Measurements from ENCODE around the gene GJC2.

GJC2 gene

GRCh38 chr1:228178737-228179684 is 29.3 kb downstream of the GJC2 start:
- no peak overlapping the region for H3K9ac ChIP-seq (ENCODE audit: low read depth, low read length)
- no peaks in the 10 kb centered on the region for H3K4me1 ChIP-seq (ENCODE audit: insufficient read depth, low read length)
- DNase-seq (no peak), ATAC-seq (ENCODE audit: insufficient read depth, low read depth) (no peak)
- peaks cover 15% of the 10 kb centered on the region; the same call in 1 of the 2 replicates for H4K20me1 ChIP-seq (ENCODE audit: insufficient read depth, low read length)
- H3K27me3 ChIP-seq (ENCODE audit: insufficient read depth, low read length, poor library complexity) = no peaks in the 10 kb centered on the region
- no peak overlapping the region for H3K4me3 ChIP-seq (ENCODE audit: low read depth in 1 of 2, low read length in 2 of 2)
- H3K9me3 ChIP-seq (ENCODE audit: insufficient read depth, low read length, severe bottlenecking) = no peaks in the 10 kb centered on the region
- no peak overlapping the region for H3K4me2 ChIP-seq (ENCODE audit: insufficient read depth, low read length)
- H3K27ac ChIP-seq (ENCODE audit: low read length) = no peak overlapping the region
- H2AFZ ChIP-seq (ENCODE audit: low read depth, low read length) = no peak overlapping the region
- H3K79me2 ChIP-seq (ENCODE audit: insufficient read depth, low read length) = 0 out of 2 replicates have a peak, but pooled peaks cover 7% of the 10 kb centered on the region
- H3K36me3 ChIP-seq (ENCODE audit: insufficient read depth, low read length) = peaks cover 21% of the 10 kb centered on the region
- TF ChIP-seq EZH2 (IDR thresholded peaks at IDR 0.05; ENCODE audit: borderline replicate concordance, low read depth, low read length, severe bottlenecking) (no peak), CTCF (IDR thresholded peaks at IDR 0.05; ENCODE audit: borderline replicate concordance, extremely low read depth, low read length, poor library complexity, severe bottlenecking) (no peak)

GRCh38 chr1:228180271-228180958 is 30.7 kb downstream of the GJC2 start:
- ATAC-seq (ENCODE audit: insufficient read depth, low read depth) = peak; percentile 59; the same call in 1 of the 3 replicates
- H3K9ac ChIP-seq (ENCODE audit: low read depth, low read length) = no peak overlapping the region
- no peak overlapping the region for H2AFZ ChIP-seq (ENCODE audit: low read depth, low read length)
- TF ChIP-seq EZH2 (IDR thresholded peaks at IDR 0.05; ENCODE audit: borderline replicate concordance, low read depth, low read length, severe bottlenecking) = no peak
- peak; percentile 52 for TF ChIP-seq CTCF (IDR thresholded peaks at IDR 0.05; ENCODE audit: borderline replicate concordance, extremely low read depth, low read length, poor library complexity, severe bottlenecking)
- no peak overlapping the region for H3K27ac ChIP-seq (ENCODE audit: low read length)
- peaks cover 7% of the 10 kb centered on the region; the same call in 1 of the 2 replicates for H4K20me1 ChIP-seq (ENCODE audit: insufficient read depth, low read length)
- 0 out of 2 replicates have a peak, but pooled peaks cover 2% of the 10 kb centered on the region for H3K79me2 ChIP-seq (ENCODE audit: insufficient read depth, low read length)
- H3K9me3 ChIP-seq (ENCODE audit: insufficient read depth, low read length, severe bottlenecking) = no peaks in the 10 kb centered on the region
- no peak overlapping the region for H3K4me3 ChIP-seq (ENCODE audit: low read depth in 1 of 2, low read length in 2 of 2)
- H3K4me1 ChIP-seq (ENCODE audit: insufficient read depth, low read length) = no peaks in the 10 kb centered on the region
- DNase-seq = no peak
- H3K4me2 ChIP-seq (ENCODE audit: insufficient read depth, low read length) = no peak overlapping the region
- no peaks in the 10 kb centered on the region for H3K27me3 ChIP-seq (ENCODE audit: insufficient read depth, low read length, poor library complexity)
- H3K36me3 ChIP-seq (ENCODE audit: insufficient read depth, low read length) = peaks cover 12% of the 10 kb centered on the region

DNA sequence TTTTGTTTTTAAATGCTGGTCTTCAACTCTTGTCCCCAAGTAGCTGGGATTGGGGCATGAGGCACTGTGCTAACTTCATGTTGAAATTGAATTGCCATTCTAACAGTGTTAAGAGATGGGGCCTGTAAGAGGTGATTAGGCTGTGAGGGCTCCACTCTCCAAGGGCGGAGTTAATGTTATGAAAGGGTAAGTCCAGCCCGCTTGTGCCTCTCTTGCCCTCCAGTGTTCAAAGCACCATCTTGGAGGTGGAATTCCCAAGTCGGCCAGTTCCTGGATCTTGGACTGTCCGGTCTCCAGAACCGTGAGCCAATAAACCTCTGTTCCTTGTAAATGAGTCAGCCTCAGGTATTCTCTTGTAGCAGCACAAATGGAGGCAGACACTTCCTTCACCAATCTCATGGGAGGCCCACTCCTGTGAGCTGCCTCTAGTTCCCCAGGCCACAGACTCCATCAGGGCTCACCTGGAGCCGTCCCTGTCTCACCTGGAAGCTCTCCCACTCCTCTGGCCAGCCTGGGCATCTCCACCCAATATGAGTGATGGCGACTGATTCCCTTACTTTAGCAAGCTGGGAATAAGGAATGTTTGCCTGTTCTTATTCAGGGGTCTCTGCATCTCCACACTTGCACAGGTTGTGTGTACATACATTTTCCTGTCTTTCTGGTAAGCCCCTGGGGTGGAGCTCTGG is 31.4 kb downstream of the GJC2 start:
- Histone ChIP-seq H3K9ac (ENCODE audit: low read depth, low read length) (no peak overlapping the region), H3K4me3 (ENCODE audit: low read depth in 1 of 2, low read length in 2 of 2) (no peak overlapping the region), H3K79me2 (ENCODE audit: insufficient read depth, low read length) (no peaks in the 10 kb centered on the region), H3K4me1 (ENCODE audit: insufficient read depth, low read length) (no peaks in the 10 kb centered on the region), H2AFZ (ENCODE audit: low read depth, low read length) (no peak overlapping the region), H3K4me2 (ENCODE audit: insufficient read depth, low read length) (no peak overlapping the region), H3K9me3 (ENCODE audit: insufficient read depth, low read length, severe bottlenecking) (no peaks in the 10 kb centered on the region), H4K20me1 (ENCODE audit: insufficient read depth, low read length) (0 out of 2 replicates have a peak, but pooled peaks cover under 1% of the 10 kb centered on the region), H3K27ac (ENCODE audit: low read length) (no peak overlapping the region), H3K27me3 (ENCODE audit: insufficient read depth, low read length, poor library complexity) (no peaks in the 10 kb centered on the region), H3K36me3 (ENCODE audit: insufficient read depth, low read length) (peaks cover 6% of the 10 kb centered on the region)
- TF ChIP-seq CTCF (IDR thresholded peaks at IDR 0.05; ENCODE audit: borderline replicate concordance, extremely low read depth, low read length, poor library complexity, severe bottlenecking) (no peak), EZH2 (IDR thresholded peaks at IDR 0.05; ENCODE audit: borderline replicate concordance, low read depth, low read length, severe bottlenecking) (no peak)
- DNase-seq (no peak), ATAC-seq (ENCODE audit: insufficient read depth, low read depth) (no peak)

Measured in DND-41 (cell line).